ENCODE data around the gene TBCK.
"Not testable (repeated sequence)": the region's sequence is repeated elsewhere in the genome, so short reads cannot be mapped to it uniquely, and the experiment has no call there.

Gene TBCK

GRCh38 chr4:106111778-106112469, 204.1 kb downstream of the TBCK start:
- not testable (repeated sequence) for DNase-seq (ENCODE audit: low spot score)

- no peak for DNase-seq (ENCODE audit: low spot score)
These were observed 206.1 kb downstream of the TBCK start for GRCh38 chr4:106109929-106110328.

GRCh38 chr4:106105697-106106096, 210.3 kb downstream of the TBCK start:
- DNase-seq (ENCODE audit: low spot score), result no peak

DNA sequence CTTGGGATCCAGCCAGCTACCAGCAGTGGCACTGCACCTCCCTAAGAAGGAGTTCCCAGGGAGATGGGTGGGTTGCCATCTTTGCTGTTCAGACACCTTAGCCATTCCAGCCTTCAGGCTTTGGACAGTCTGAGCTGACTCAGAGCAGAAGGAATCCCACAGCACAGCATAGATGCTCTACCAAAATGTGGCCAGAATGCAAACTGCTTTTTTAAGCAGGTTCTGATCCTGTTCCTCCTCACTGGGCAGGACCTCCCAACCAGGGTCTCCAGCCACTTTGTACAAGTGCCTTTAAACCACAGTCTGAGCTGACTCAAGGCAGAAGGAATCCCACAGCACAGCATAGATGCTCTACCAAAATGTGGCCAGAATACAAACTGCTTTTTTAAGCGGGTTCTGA, 211.7 kb downstream of the TBCK start:
- no peak for DNase-seq (ENCODE audit: low spot score)

DNA sequence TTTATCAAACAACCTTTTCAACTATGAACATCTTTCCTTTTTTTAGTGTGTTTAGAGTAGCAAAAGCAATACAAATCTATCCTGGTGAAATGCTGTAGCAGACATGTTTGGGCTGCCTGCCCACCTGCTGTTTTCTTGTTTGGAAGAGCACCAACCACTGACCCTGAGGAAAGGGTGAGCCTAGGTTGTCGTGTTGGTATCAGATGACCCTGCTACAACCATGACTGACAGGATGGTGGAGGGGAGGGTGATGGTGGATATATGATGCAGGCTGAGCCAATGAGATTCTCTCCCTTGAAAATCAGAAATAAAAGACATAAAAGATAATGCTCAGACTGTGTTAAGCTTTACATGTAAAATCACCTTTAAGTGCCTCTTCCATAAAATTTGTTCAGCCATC, 219.6 kb downstream of the TBCK start:
- DNase-seq (ENCODE audit: low spot score), result no peak

GRCh38 chr4:106095408-106095807, 220.6 kb downstream of the TBCK start:
- DNase-seq (ENCODE audit: low spot score), result no peak

- no peak for DNase-seq (ENCODE audit: low spot score)
These were observed 223.5 kb downstream of the TBCK start for GRCh38 chr4:106092361-106093040.

GRCh38 chr4:106090826-106091225, 225.2 kb downstream of the TBCK start:
- no peak for DNase-seq (ENCODE audit: low spot score)

DNA sequence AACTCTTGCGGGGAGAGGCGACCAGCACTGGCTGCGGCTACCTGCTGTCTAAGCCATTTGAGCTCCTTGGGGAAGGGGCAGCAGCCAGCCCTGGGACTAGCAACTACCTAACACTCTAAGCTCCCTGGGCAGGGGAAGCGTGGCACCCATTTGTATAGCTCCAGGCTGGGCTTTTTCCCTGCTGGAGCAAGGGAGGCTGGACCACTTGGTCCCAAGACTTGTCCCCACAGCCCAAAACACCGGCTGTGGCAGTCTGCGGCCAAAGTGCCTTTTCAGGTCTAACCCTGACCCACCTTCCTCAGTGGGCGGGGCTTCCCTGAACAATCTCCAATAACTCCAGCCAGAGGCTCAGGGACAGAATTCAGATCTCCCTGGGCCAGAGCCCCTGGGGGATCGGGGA, 232.9 kb downstream of the TBCK start:
- DNase-seq (ENCODE audit: low spot score), result no peak

- no peak for DNase-seq (ENCODE audit: low spot score)
These were observed 235.6 kb downstream of the TBCK start for GRCh38 chr4:106080376-106080775.

DNA sequence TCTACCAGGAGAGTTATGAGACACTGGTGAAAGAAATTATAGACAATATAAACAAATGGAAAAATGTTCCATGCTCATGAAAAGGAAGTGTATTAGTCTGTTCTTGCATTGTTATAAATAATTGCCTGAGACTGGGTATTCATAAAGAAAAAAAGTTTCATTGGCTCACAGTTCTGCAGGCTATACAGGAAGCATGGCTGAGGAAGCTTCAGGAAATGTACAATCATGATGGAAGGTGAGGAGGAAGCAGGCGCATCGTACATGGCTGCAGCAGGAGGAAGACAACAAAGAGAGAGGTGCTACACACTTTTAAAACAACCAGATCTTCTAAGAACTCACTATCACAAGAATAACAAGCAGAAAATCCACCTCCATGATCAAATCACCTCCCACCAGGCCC, 236.4 kb downstream of the TBCK start:
- no peak for DNase-seq (ENCODE audit: low spot score)

- no peak for DNase-seq (ENCODE audit: low spot score)
These were observed 251.0 kb downstream of the TBCK start for GRCh38 chr4:106065018-106065417.

DNA sequence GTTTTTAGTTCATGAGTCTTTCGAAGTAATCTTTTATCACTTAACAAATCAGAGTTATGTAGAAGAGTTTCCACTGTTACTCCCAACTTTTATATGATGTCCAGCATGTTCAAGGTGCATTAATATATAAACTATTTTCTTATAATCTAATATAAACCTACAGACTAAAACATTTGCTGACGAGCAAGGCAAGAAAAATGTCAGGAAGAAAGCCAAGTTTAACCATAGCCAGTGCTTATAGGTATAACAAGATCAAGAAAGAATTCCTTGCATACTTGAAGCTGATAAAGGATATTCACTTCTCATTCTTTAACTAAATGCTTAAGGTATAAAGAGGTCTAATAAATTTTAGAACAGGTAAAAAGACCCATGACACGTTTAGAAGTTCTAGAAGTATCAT, 253.0 kb downstream of the TBCK start:
- no peak for DNase-seq (ENCODE audit: low spot score)

DNA sequence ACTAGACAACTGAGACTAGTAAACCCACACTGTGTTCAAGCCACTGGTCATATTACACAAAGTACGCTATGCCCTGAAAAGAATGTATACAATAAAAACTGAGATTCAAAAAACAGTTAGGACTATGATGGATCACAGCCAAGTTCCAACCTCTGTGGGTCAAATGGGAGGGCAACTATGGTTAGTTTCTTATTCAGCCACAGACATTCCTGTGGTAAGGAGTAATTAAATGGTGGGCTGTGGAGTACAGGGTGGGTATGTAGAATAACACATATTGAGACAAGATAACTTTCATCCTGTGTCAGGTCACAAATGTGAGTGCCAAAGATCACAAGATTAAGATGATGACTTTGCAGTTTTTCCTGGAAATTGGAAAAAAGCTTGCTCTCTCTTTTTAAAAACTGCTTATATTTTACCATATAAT, 253.5 kb downstream of the TBCK start:
- DNase-seq (ENCODE audit: low spot score), result peak; percentile 66

DNA sequence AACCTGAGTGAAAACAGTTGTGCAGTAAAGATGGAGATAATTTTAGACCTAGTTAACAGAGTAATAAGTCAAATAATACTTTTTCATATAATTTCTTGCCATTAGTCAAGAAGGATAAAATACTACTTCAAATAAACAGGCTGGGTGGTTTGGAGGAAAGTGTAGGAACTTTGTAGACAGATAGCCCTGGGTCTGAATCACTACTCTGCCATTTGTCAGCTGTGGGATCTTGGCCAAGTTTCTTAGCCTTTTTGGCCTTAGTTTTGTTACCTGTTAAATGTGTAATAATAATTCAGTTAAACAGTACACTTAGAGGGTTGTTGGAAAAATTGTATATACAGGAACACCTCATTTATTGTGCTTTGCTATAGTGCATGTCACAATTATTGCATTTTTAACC, 257.1 kb downstream of the TBCK start:
- no peak for DNase-seq (ENCODE audit: low spot score)

- no peak for DNase-seq (ENCODE audit: low spot score)
These were observed 259.1 kb downstream of the TBCK start for GRCh38 chr4:106056914-106057313.

DNA sequence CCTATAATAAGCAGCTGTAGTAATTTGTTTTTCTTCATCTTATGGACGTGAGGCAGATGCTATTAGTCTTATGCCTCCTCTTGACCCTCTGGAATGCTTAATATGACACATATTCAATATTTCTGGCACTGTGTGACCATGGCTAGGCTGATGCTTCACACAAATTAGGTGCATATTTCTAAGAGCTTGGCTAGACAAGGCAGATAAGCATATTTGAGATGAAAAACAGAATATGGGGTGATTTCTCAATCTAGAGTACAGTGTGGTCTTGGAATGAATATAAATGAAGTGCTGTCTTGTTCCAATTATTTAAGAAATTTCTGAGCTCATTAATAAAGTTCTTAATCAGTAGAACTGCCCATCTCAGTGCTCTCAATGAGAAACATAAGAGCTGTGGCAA, 264.5 kb downstream of the TBCK start:
- no peak for DNase-seq (ENCODE audit: low spot score)

DNA sequence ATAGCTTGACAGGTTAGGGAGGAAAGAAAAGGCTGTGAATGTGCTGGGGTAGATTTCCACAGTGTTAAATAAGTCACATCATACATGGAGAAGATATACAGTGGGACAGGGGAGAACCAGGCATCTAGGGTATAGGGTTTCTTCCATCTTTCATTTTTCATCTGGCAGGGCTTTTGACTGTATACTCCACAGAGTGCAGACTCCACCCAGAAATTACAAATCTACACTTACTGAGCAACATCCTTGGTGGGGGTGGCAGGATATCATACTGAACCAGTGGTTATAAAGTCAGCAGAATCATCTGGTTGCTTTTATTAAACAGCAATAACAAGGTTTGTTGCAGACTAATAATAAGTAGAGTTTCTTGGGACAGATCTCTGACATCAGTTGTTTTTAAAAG, 266.5 kb downstream of the TBCK start:
- no peak for DNase-seq (ENCODE audit: low spot score)

- no peak for DNase-seq (ENCODE audit: low spot score)
These were observed 267.6 kb downstream of the TBCK start for GRCh38 chr4:106048250-106048971.

DNA sequence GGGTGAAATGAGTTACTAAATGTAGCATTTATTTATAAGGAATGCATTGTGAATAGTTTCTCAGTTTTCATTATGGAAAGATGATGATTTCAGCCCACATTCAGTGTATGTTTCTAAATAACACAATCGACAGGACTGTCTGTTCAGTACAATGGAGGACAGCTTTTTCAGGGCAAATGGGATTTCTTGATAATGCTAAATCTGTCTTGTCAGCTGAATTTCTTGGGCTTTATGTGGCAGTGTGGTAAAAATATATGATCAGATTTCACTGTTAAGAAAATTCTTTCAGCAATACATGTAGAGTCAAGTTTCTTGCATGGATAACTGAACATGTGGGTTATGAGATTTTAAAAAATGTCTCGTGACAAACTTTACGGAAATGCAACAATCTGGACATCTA, 269.9 kb downstream of the TBCK start:
- DNase-seq (ENCODE audit: low spot score), result peak; percentile 3

DNA sequence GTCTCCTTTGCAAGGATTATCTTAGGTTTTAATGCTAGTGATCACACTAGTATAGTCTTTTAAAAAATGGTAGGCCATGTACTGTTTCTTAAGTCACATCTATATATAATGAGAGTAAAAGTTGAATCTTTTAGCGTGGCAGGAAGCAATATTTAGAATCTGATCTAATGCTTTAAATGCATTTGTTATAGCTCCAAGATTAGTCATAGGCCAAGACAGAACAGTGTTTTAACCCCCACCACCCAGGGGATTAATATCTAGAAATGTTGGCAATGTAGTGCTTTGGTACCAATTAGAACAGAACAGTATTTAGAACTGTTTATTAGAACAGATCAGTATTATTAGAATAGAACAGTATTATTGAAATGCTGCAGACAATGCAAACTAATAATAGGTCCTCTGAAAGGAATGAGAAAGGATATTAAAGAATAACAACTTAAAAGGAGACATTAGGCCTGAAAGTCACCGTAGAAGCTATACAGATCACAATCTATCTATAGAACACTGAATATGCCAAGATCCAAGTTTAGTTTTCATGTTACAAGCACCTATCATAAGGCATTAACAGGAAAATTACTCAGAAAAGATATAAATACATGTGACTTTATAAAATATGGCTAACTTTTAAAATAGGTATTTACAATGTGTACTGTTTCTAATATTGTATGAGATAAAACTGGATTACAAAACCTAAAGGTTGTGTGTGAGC, 274.6 kb downstream of the TBCK start:
- no peak for DNase-seq (ENCODE audit: low spot score)

DNA sequence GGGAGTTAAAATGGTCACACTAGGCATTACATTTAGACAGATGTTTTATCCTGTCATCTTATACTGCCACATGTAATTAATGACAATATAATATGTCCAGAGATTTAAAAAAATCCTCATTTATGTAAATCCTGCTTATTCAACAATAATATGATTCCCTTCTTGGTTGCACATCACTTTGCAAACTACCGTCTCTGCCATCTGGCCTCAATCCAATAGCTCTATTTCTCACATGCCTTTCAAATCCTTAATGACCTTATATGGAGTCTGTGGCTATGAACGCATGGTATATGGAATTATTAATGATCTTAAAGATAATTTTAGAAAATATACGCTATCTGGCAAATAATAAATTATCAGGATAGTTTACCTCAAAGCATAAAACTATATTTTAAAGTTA, 276.2 kb downstream of the TBCK start:
- no peak for DNase-seq (ENCODE audit: low spot score)

GRCh38 chr4:106038908-106039307, 277.1 kb downstream of the TBCK start:
- no peak for DNase-seq (ENCODE audit: low spot score)

Measured in COLO829 (cell line).